H1 (cell line): ENCODE results near the gene AGPAT4. TPM values are rescaled to one million over a fixed set of nuclear protein-coding genes. Genes with fewer than 3 reads are reported as not detected.
A peak's percentile ranks its signal among the peaks of the same experiment; 100 is the strongest.

Experiments used
- CTCF ChIA-PET: fragments of 300-600 bp; sonication (Branson Sonifier 250); formaldehyde crosslinking; loops from one replicate; lab custom pipeline; 2021; ENCODE audit not compliant: partially characterized antibody; lab: Charles Lee
- POLR2A ChIA-PET: fragments of 300-600 bp; sonication (Branson Sonifier 250); formaldehyde crosslinking; loops from one replicate; lab custom pipeline; 2021; ENCODE audit warnings: inconsistent platforms; ENCODE audit not compliant: partially characterized antibody; lab: Charles Lee
- DNase-seq, 2 experiments: peaks; one replicate each; pipeline versions ENCODE4 v3.0.0 to v3.0.0-alpha.2; 2010 to 2022; ENCODE audit warnings: low spot score in 2 of 2, low read depth in 1 of 2, mixed read lengths in 1 of 2
- FAIRE-seq: peaks from 2 replicates; lab custom pipeline; 2011; peaks lifted over from hg19 to GRCh38; lab: Jason Lieb, UNC
- H2AFZ ChIP-seq: 2 replicates; pipeline ENCODE4 v1.8.1; 2012; ENCODE audit warnings: low read length, inconsistent platforms
- H2AK5ac ChIP-seq: 2 replicates; pipeline ENCODE4 v1.6.1; 2013; ENCODE audit warnings: low read depth, low read length
- H2BK120ac ChIP-seq: replicated peaks from 2 replicates; pipeline ENCODE3; 2013; ENCODE audit warnings: low read depth, low read length, inconsistent platforms
- H2BK12ac ChIP-seq: 2 replicates; pipeline ENCODE4 v1.6.1; 2013; ENCODE audit warnings: low read depth, low read length
- H2BK15ac ChIP-seq: 2 replicates; pipeline ENCODE4 v1.6.1; 2013; ENCODE audit warnings: low read length
- H2BK20ac ChIP-seq: 2 replicates; pipeline ENCODE4 v1.6.1; 2013; ENCODE audit warnings: low read length
- H2BK5ac ChIP-seq: 2 replicates; pipeline ENCODE4 v1.6.1; 2013; ENCODE audit warnings: low read depth, low read length
- H3K14ac ChIP-seq: 2 replicates; pipeline ENCODE4 v1.6.1; 2013; ENCODE audit warnings: inconsistent platforms; ENCODE audit not compliant: insufficient read length
- H3K18ac ChIP-seq: 2 replicates; pipeline ENCODE4 v1.6.1; 2013; ENCODE audit warnings: low read length; ENCODE audit errors: extremely low read depth
- H3K23ac ChIP-seq: 2 replicates; pipeline ENCODE4 v1.6.1; 2013; ENCODE audit warnings: inconsistent platforms; ENCODE audit not compliant: insufficient read length
- H3K23me2 ChIP-seq: 2 replicates; pipeline ENCODE4 v1.6.1; 2013; ENCODE audit warnings: low read depth, low read length
- H3K27ac ChIP-seq: 2 replicates; pipeline ENCODE4 v1.6.1; 2011; ENCODE audit warnings: low read depth, low read length, inconsistent platforms
- H3K27me3 ChIP-seq, 4 experiments: replicated peaks in 1 of 4; 1 replicate in 1 of 4; 2 replicates in 3 of 4; pipeline versions ENCODE4 v1.6.1 to v1.8.1; 2011 to 2013; ENCODE audit warnings: low read length in 3 of 4, mild to moderate bottlenecking in 3 of 4, inconsistent platforms in 2 of 4, mixed read lengths in 2 of 4, moderate library complexity in 1 of 4; ENCODE audit not compliant: control insufficient read depth in 3 of 4, insufficient read depth in 3 of 4; ENCODE audit errors: extremely low read depth in 1 of 4
- H3K36me3 ChIP-seq, 4 experiments: 2 replicates each; pipeline versions ENCODE4 v1.6.1 to v1.8.1; 2011 to 2013; ENCODE audit warnings: mild to moderate bottlenecking in 4 of 4, low read length in 3 of 4, moderate library complexity in 2 of 4, control low read depth in 1 of 4, inconsistent platforms in 1 of 4; ENCODE audit not compliant: insufficient read depth in 4 of 4, control insufficient read depth in 2 of 4
- H3K4ac ChIP-seq: replicated peaks from 2 replicates; pipeline ENCODE3; 2013; ENCODE audit warnings: low read length, low read depth, mixed read lengths, inconsistent platforms; ENCODE audit not compliant: insufficient read length
- H3K4me1 ChIP-seq, 4 experiments: replicated peaks in 1 of 4; 1 replicate in 1 of 4; 2 replicates in 3 of 4; pipeline versions ENCODE4 v1.6.1 to v1.8.1; 2011 to 2013; ENCODE audit warnings: low read length in 3 of 4, inconsistent platforms in 2 of 4, mixed read lengths in 1 of 4; ENCODE audit not compliant: insufficient read depth in 4 of 4, control insufficient read depth in 3 of 4
- H3K4me2 ChIP-seq, 2 experiments: 2 replicates each; pipeline versions ENCODE4 v1.6.1 to v1.8.1; 2011 to 2013; ENCODE audit warnings: low read depth in 2 of 2, low read length in 2 of 2, control low read depth in 1 of 2, inconsistent platforms in 1 of 2, mild to moderate bottlenecking in 1 of 2; ENCODE audit not compliant: insufficient read depth in 1 of 2
- H3K4me3 ChIP-seq, 4 experiments: fragments of 200-600, 300-600 bp in 1 of 4; sonication (generic), shearing (Covaris generic), sonication (Bioruptor Twin) in 1 of 4; 2 replicates each; pipeline versions ENCODE4 v1.5.1 to v1.8.1; 2011 to 2016; ENCODE audit warnings: low read length in 4 of 4, low read depth in 3 of 4, control low read depth in 2 of 4, inconsistent platforms in 2 of 4, mild to moderate bottlenecking in 2 of 4, mixed read lengths in 1 of 4, moderate library complexity in 1 of 4; ENCODE audit not compliant: insufficient read depth in 2 of 4; ENCODE audit errors: extremely low read depth in 1 of 4
- H3K56ac ChIP-seq: replicated peaks from 2 replicates; pipeline ENCODE3; 2013; ENCODE audit warnings: low read depth, mild to moderate bottlenecking, mixed read lengths, low read length, inconsistent platforms; ENCODE audit not compliant: insufficient read length
- H3K79me1 ChIP-seq: 2 replicates; pipeline ENCODE4 v1.6.1; 2013; ENCODE audit warnings: low read depth, low read length, control low read depth
- H3K79me2 ChIP-seq, 2 experiments: 2 replicates each; pipeline versions ENCODE4 v1.6.1 to v1.8.1; 2012 to 2013; ENCODE audit warnings: low read length in 2 of 2, mild to moderate bottlenecking in 2 of 2, inconsistent platforms in 1 of 2; ENCODE audit not compliant: insufficient read depth in 2 of 2, control insufficient read depth in 1 of 2
- H3K9ac ChIP-seq, 4 experiments: replicated peaks in 1 of 4; 1 replicate in 1 of 4; 2 replicates in 3 of 4; pipeline versions ENCODE4 v1.6.1 to v1.8.1; 2011 to 2013; ENCODE audit warnings: low read depth in 3 of 4, low read length in 3 of 4, control low read depth in 2 of 4, mild to moderate bottlenecking in 2 of 4, moderate library complexity in 2 of 4, inconsistent platforms in 1 of 4; ENCODE audit errors: extremely low read depth in 1 of 4
- H3K9me3 ChIP-seq, 2 experiments: 2 replicates each; pipeline versions ENCODE4 v1.6.1 to v1.8.1; 2012 to 2013; ENCODE audit warnings: mild to moderate bottlenecking in 2 of 2, moderate library complexity in 2 of 2, control low read depth in 1 of 2, inconsistent platforms in 1 of 2, low read depth in 1 of 2, low read length in 1 of 2, mixed read lengths in 1 of 2; ENCODE audit not compliant: insufficient read depth in 2 of 2
- H4K20me1 ChIP-seq, 2 experiments: replicated peaks in 1 of 2; 2 replicates each; pipeline versions ENCODE3 to v1.8.1; 2011 to 2013; ENCODE audit warnings: inconsistent platforms in 2 of 2, low read length in 2 of 2, mild to moderate bottlenecking in 1 of 2; ENCODE audit not compliant: insufficient read depth in 2 of 2, control insufficient read depth in 1 of 2
- H4K5ac ChIP-seq: 2 replicates; pipeline ENCODE4 v1.6.1; 2013; ENCODE audit warnings: low read length, low read depth, mixed read lengths, inconsistent platforms; ENCODE audit not compliant: insufficient read length
- H4K8ac ChIP-seq: 2 replicates; pipeline ENCODE4 v1.8.0; 2013; ENCODE audit warnings: mild to moderate bottlenecking, moderate library complexity, low read length, inconsistent platforms; ENCODE audit not compliant: insufficient read depth; ENCODE audit errors: extremely low read depth
- H4K91ac ChIP-seq: replicated peaks from 2 replicates; pipeline ENCODE3; 2013; ENCODE audit warnings: low read length, mixed read lengths, inconsistent platforms; ENCODE audit not compliant: insufficient read length
- CREB1 ChIP-seq: IDR thresholded peaks from 2 replicates; pipeline ENCODE4 v1.6.1; 2012; ENCODE audit warnings: inconsistent platforms
- HDAC2 ChIP-seq, 2 experiments: fragments of 300-600 bp in 1 of 2; sonication (generic) in 1 of 2; IDR thresholded peaks; 2 replicates each; pipeline ENCODE4 v1.6.1; 2011 to 2012; ENCODE audit warnings: low read depth in 2 of 2, low read length in 2 of 2, mild to moderate bottlenecking in 2 of 2, moderate library complexity in 2 of 2, borderline replicate concordance in 1 of 2, inconsistent platforms in 1 of 2
- KDM1A ChIP-seq: fragments of 200-600, 300-600 bp; sonication (generic); IDR thresholded peaks from 2 replicates; pipeline ENCODE4 v1.7.1; 2016; ENCODE audit warnings: mild to moderate bottlenecking, low read length, borderline replicate concordance
- POLR2AphosphoS5 ChIP-seq: IDR thresholded peaks from 2 replicates; pipeline ENCODE4 v1.6.1; 2011; ENCODE audit warnings: low read depth, low read length
- POU5F1 ChIP-seq: IDR thresholded peaks from 2 replicates; pipeline ENCODE4 v1.6.1; 2011; ENCODE audit warnings: low read depth, mild to moderate bottlenecking, low read length, moderate library complexity
- RAD21 ChIP-seq, 2 experiments: IDR thresholded peaks in 1 of 2; conservative IDR thresholded peaks in 1 of 2; 2 replicates each; pipeline ENCODE4 v1.6.1; 2011; ENCODE audit warnings: low read depth in 2 of 2, low read length in 2 of 2, improper control_type of control experiment in 1 of 2, inconsistent platforms in 1 of 2, mild to moderate bottlenecking in 1 of 2, moderate library complexity in 1 of 2
- TEAD4 ChIP-seq: IDR thresholded peaks from 2 replicates; pipeline ENCODE4 v1.6.1; 2012; ENCODE audit warnings: low read depth, low read length, inconsistent platforms, mixed read lengths
- WGBS, 2 experiments: shearing (Covaris generic) in 1 of 2; methylation state at CpG; one replicate each; pipeline versions ENCODE4 v1.1.6 to v1.1.7; 2013 to 2015; ENCODE audit warnings: low lambda C conversion rate in 2 of 2, mixed read lengths in 2 of 2, inconsistent platforms in 1 of 2, low coverage in 1 of 2, missing lambda C conversion rate in 1 of 2; ENCODE audit not compliant: insufficient replicate concordance in 2 of 2, insufficient coverage in 1 of 2, insufficient read length in 1 of 2; ENCODE audit errors: extremely low coverage in 1 of 2, missing lambda C conversion rate in 1 of 2; 5-methylcytosine and 5-hydroxymethylcytosine counted together
- polyA plus RNA-seq, 7 experiments: library from polyadenylated mRNA; depleted of rRNA in 3 of 7; stranded (reverse) in 5 of 7; unstranded in 2 of 7; fragments of >200 nt in 5 of 7; fragments of 200-250 nt in 2 of 7; gene quantifications; 1 replicate in 5 of 7; 2 replicates in 1 of 7; 4 replicates in 1 of 7; pipeline versions ENCODE4 v1.2.1 to v1.2.3, GENCODE V29; 2011 to 2013; ENCODE audit warnings: missing spikeins in 2 of 7, mixed read lengths in 2 of 7
- total RNA-seq: library from RNA; stranded (reverse); fragmentation: NEBNext Ultra II Directional; extraction: Animal tissue kit (Norgen Biotek cat#: 25700); gene quantifications from 2 replicates; pipeline ENCODE4 v1.2.1, GENCODE V29; 2021

AGPAT4 gene
- total and polyA plus RNA-seq, 2 of the 8 experiments (the other 6 are each of a cell fraction or from before 2014, with no cell fraction given), result 13.5 to 23.8 TPM

GRCh38 chr6:161242779-161243693 lies 30.8 kb downstream of the AGPAT4 start:
- DNase-seq, result peak; percentile 57 to 79
- H3K4me3 ChIP-seq, result peak overlapping the region in 1 of 4 experiments; percentile 11; a peak in 2 of 8 replicates
- CTCF ChIA-PET, result interaction anchor here (0.7 to 2.6 kb wide), 15 partner anchors 9 to 590 kb away, joined by 3 to 14 read pairs (median 4); no protein-coding TSS in a partner anchor
- peak; percentile 76 for TF ChIP-seq CREB1
- TF ChIP-seq POU5F1, result no peak
- peak in 1 of 2 experiments; percentile 37; a peak in 1 of 4 replicates for TF ChIP-seq HDAC2 (IDR thresholded peaks at IDR 0.05; ENCODE audit: borderline replicate concordance in 1 of 2, low read depth in 2 of 2, low read length in 2 of 2)
- peak; percentile 86 for TF ChIP-seq TEAD4
- TF ChIP-seq POLR2AphosphoS5, result peak; percentile 51
- peak in 1 of 2 experiments; percentile 19; a peak in 2 of 4 replicates for TF ChIP-seq RAD21 (IDR thresholded peaks at IDR 0.05 in 1 of 2, conservative IDR thresholded peaks at IDR 0.05 in 1 of 2; ENCODE audit: low read depth in 2 of 2, low read length in 2 of 2)
- TF ChIP-seq KDM1A, result peak; percentile 90; the same call in 1 of the 2 replicates

More at GRCh38 chr6:161242779-161243693, 30.8 kb downstream of the AGPAT4 start:
- Histone ChIP-seq H2BK5ac (no peak overlapping the region), H4K20me1 (peaks cover 7 to 18% of the 10 kb centered on the region in 2 experiments), H3K4me2 (peak overlapping the region in 1 of 2 experiments; percentile 41; a peak in 3 of 4 replicates), H3K4me1 (peaks cover 2 to 21% (median 7%) of the 10 kb centered on the region in 4 experiments; a peak in 5 of 7 replicates), H3K23me2 (no peaks in the 10 kb centered on the region), H3K56ac (no peak overlapping the region), H3K79me1 (peaks cover 11% of the 10 kb centered on the region; the same call in 1 of the 2 replicates), H4K8ac (no peak overlapping the region), H2BK15ac (no peak overlapping the region), H2BK12ac (no peak overlapping the region), H3K14ac (no peak overlapping the region), H4K5ac (no peak overlapping the region), H3K36me3 (0 out of 8 replicates have a peak, but pooled peaks cover 0 to 4% (median 0%) of the 10 kb centered on the region in 4 experiments), H2BK120ac (no peak overlapping the region), H2BK20ac (no peak overlapping the region), H3K9me3 (no peaks in the 10 kb centered on the region), H2AK5ac (peak overlapping the region; percentile 53; the same call in 1 of the 2 replicates), H3K27me3 (no peaks in the 10 kb centered on the region), H3K23ac (no peak overlapping the region), H3K18ac (no peak overlapping the region), H3K9ac (no peak overlapping the region), H3K4ac (no peak overlapping the region), H4K91ac (no peak overlapping the region), H3K27ac (no peak overlapping the region), H2AFZ (no peak overlapping the region), H3K79me2 (peaks cover 0 to 90% of the 10 kb centered on the region in 2 experiments; a peak in 3 of 4 replicates)
- POLR2A ChIA-PET, result interaction anchor here (0.7 to 2.7 kb wide), 4 partner anchors 9 to 30 kb away, joined by 3 to 13 read pairs (median 6); partner anchors contain the start of gene AGPAT4
- 62% methylated on average over 28 of the region's 28 CpGs; no CpG with 5 or more reads in 1 of the 2 experiments for WGBS, 2 experiments
- FAIRE-seq, result no peak
